Measurements from ENCODE around the gene SERPINB6.

Gene SERPINB6

GRCh38 chr6:2998998-2999617 lies 27.7 kb upstream of the SERPINB6 start:
- DNase-seq: no peak

GRCh38 chr6:2998249-2998997 lies 27.1 kb upstream of the SERPINB6 start:
- peak; percentile 32 for DNase-seq

GRCh38 chr6:2993755-2994317 lies 22.5 kb upstream of the SERPINB6 start:
- DNase-seq: no peak

GRCh38 chr6:2992330-2992979 lies 21.1 kb upstream of the SERPINB6 start:
- no peak for DNase-seq

- peak; percentile 31 for DNase-seq
Measured at GRCh38 chr6:2990932-2991506, 19.7 kb upstream of the SERPINB6 start.

GRCh38 chr6:2990248-2990931 lies 19.0 kb upstream of the SERPINB6 start:
- DNase-seq: no peak

GRCh38 chr6:2989332-2990247 lies 18.2 kb upstream of the SERPINB6 start:
- DNase-seq: peak; percentile 98

- peak; percentile 95 for DNase-seq
Measured at GRCh38 chr6:2988426-2989331, 17.3 kb upstream of the SERPINB6 start.

GRCh38 chr6:2988094-2988425 lies 16.7 kb upstream of the SERPINB6 start:
- no peak for DNase-seq

- no peak for DNase-seq
Measured at GRCh38 chr6:2986722-2987221, 15.4 kb upstream of the SERPINB6 start.

- no peak for DNase-seq
Measured at GRCh38 chr6:2984738-2985406, 13.5 kb upstream of the SERPINB6 start.

- DNase-seq: no peak
Measured at GRCh38 chr6:2982426-2983117, 11.2 kb upstream of the SERPINB6 start.

GRCh38 chr6:2980465-2980855 lies 9.1 kb upstream of the SERPINB6 start:
- DNase-seq: no peak

GRCh38 chr6:2979819-2980464 lies 8.6 kb upstream of the SERPINB6 start:
- DNase-seq: no peak

GRCh38 chr6:2978923-2979322 lies 7.6 kb upstream of the SERPINB6 start:
- DNase-seq: no peak

- no peak for DNase-seq
Measured at GRCh38 chr6:2977799-2978590, 6.6 kb upstream of the SERPINB6 start.

- DNase-seq: no peak
Measured at GRCh38 chr6:2977290-2977689, 5.9 kb upstream of the SERPINB6 start.

GRCh38 chr6:2976571-2977085 lies 5.3 kb upstream of the SERPINB6 start:
- no peak for DNase-seq
